GM12878 (cell line): ENCODE measurements around the gene CRTC1.

Source experiments
- CTCF ChIP-seq, 3 experiments: IDR thresholded peaks in 2 of 3; conservative IDR thresholded peaks in 1 of 3; 2 replicates each; pipeline ENCODE4 v1.5.1; 2011; ENCODE audit warnings: low read depth in 3 of 3, low read length in 3 of 3, mild to moderate bottlenecking in 3 of 3, control low read depth in 2 of 3, moderate library complexity in 2 of 3, inconsistent platforms in 1 of 3, mixed read lengths in 1 of 3; ENCODE audit not compliant: control insufficient read depth in 2 of 3, insufficient read depth in 1 of 3; ENCODE audit errors: extremely low read depth in 1 of 3
- SIN3A ChIP-seq: IDR thresholded peaks from 2 replicates; pipeline ENCODE4 v1.6.1; 2012; ENCODE audit warnings: low read depth, low read length, improper control_type of control experiment
- SRF ChIP-seq, 2 experiments: IDR thresholded peaks; 2 replicates each; pipeline ENCODE4 v1.6.1; 2011; ENCODE audit warnings: low read depth in 2 of 2, low read length in 2 of 2, mild to moderate bottlenecking in 1 of 2, moderate library complexity in 1 of 2
- ZBTB33 ChIP-seq: fragments of 450-650 bp; IDR thresholded peaks from 2 replicates; pipeline ENCODE4 v1.6.1; 2017; ENCODE audit warnings: mild to moderate bottlenecking
- TF ChIP-seq, protein P1 (sequence below): fragments of 450-650 bp; IDR thresholded peaks from 2 replicates; pipeline ENCODE4 v1.6.1; 2016; ENCODE audit warnings: mild to moderate bottlenecking

- TF ChIP-seq SRF (IDR thresholded peaks at IDR 0.05; ENCODE audit: low read depth in 2 of 2, low read length in 2 of 2), result no peak
- TF ChIP-seq, protein P1, sequence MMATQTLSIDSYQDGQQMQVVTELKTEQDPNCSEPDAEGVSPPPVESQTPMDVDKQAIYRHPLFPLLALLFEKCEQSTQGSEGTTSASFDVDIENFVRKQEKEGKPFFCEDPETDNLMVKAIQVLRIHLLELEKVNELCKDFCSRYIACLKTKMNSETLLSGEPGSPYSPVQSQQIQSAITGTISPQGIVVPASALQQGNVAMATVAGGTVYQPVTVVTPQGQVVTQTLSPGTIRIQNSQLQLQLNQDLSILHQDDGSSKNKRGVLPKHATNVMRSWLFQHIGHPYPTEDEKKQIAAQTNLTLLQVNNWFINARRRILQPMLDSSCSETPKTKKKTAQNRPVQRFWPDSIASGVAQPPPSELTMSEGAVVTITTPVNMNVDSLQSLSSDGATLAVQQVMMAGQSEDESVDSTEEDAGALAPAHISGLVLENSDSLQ, result no peak
- no peak for TF ChIP-seq SIN3A
- no peak for TF ChIP-seq ZBTB33
- no peak for TF ChIP-seq CTCF (IDR thresholded peaks at IDR 0.05 in 2 of 3, conservative IDR thresholded peaks at IDR 0.05 in 1 of 3; ENCODE audit: control insufficient read depth in 2 of 3, extremely low read depth in 1 of 3, insufficient read depth in 1 of 3, low read depth in 3 of 3, low read length in 3 of 3)
These were observed 134.1 kb downstream of the CRTC1 start for GRCh38 chr19:18817574-18817973.
